Fibroblast of skin of abdomen (primary cell): Measurements from ENCODE around the gene TMEM248. TPM values are rescaled to one million over a fixed set of nuclear protein-coding genes. Genes with fewer than 3 reads are reported as not detected.
"Not testable (repeated sequence)": the region's sequence is repeated elsewhere in the genome, so short reads cannot be mapped to it uniquely, and the experiment has no call there.

ENCODE experiments used
- DNase-seq: peaks from one replicate; pipeline ENCODE4 v3.0.0-alpha.2; 2013
- polyA plus RNA-seq, 2 experiments: library from polyadenylated mRNA; unstranded; fragments of 120-200 nt; gene quantifications; one replicate each; pipeline ENCODE4 v1.2.1, GENCODE V29; 2013; ENCODE audit not compliant: insufficient read length in 2 of 2

The TMEM248 gene
- polyA plus RNA-seq (2013, experiment 1 of 2; ENCODE audit: insufficient read length), result 65.1 TPM
- 64.5 TPM for polyA plus RNA-seq (2013, experiment 2 of 2; ENCODE audit: insufficient read length)

- peak; percentile 90 for DNase-seq
Observed at GRCh38 chr7:66920769-66921395, at the start of gene TMEM248. Gene TMEM248 (plus strand): TSS chr7:66921225. CDS start chr7:66941866, 20,641 bp downstream.

GRCh38 chr7:66873476-66873875, 47.5 kb upstream of the TMEM248 start:
- no peak for DNase-seq

- no peak for DNase-seq
Observed at GRCh38 chr7:66877577-66878300, 43.3 kb upstream of the TMEM248 start.

- DNase-seq, result not testable (repeated sequence)
Observed at GRCh38 chr7:66878301-66878685, 42.7 kb upstream of the TMEM248 start.

- DNase-seq, result no peak
Observed at GRCh38 chr7:66880053-66880452, 41.0 kb upstream of the TMEM248 start.

GRCh38 chr7:66880577-66880976, 40.4 kb upstream of the TMEM248 start:
- not testable (repeated sequence) for DNase-seq

GRCh38 chr7:66883716-66884115, 37.3 kb upstream of the TMEM248 start:
- peak; percentile 19 for DNase-seq

- peak; percentile 10 for DNase-seq
Observed at GRCh38 chr7:66884556-66884955, 36.5 kb upstream of the TMEM248 start.

GRCh38 chr7:66886152-66886551, 34.9 kb upstream of the TMEM248 start:
- no peak for DNase-seq

GRCh38 chr7:66888223-66888622, 32.8 kb upstream of the TMEM248 start:
- DNase-seq, result not testable (repeated sequence)

GRCh38 chr7:66894463-66895080, 26.5 kb upstream of the TMEM248 start:
- DNase-seq, result peak; percentile 13

GRCh38 chr7:66896441-66896840, 24.6 kb upstream of the TMEM248 start:
- no peak for DNase-seq

- DNase-seq, result no peak
Observed at GRCh38 chr7:66899552-66900280, 21.3 kb upstream of the TMEM248 start.

GRCh38 chr7:66901941-66902843, 18.8 kb upstream of the TMEM248 start:
- DNase-seq, result no peak

GRCh38 chr7:66902844-66903180, 18.2 kb upstream of the TMEM248 start:
- DNase-seq, result no peak

GRCh38 chr7:66903360-66904062, 17.5 kb upstream of the TMEM248 start:
- no peak for DNase-seq

- no peak for DNase-seq
Observed at GRCh38 chr7:66904063-66904593, 16.9 kb upstream of the TMEM248 start.

- DNase-seq, result no peak
Observed at GRCh38 chr7:66905278-66905677, 15.7 kb upstream of the TMEM248 start.

GRCh38 chr7:66905689-66906088, 15.3 kb upstream of the TMEM248 start:
- no peak for DNase-seq

- DNase-seq, result no peak
Observed at GRCh38 chr7:66907731-66908130, 13.3 kb upstream of the TMEM248 start.

- not testable (repeated sequence) for DNase-seq
Observed at GRCh38 chr7:66908598-66908997, 12.4 kb upstream of the TMEM248 start.
